LNCAP (cell line): Measurements from ENCODE around the gene CAV1.

Experiments
- TF ChIP-seq, protein P1 (sequence below): fragments of 450-650 bp; IDR thresholded peaks from 2 replicates; pipeline ENCODE4 v1.5.1; 2017; ENCODE audit warnings: mild to moderate bottlenecking

CAV1 gene

DNA sequence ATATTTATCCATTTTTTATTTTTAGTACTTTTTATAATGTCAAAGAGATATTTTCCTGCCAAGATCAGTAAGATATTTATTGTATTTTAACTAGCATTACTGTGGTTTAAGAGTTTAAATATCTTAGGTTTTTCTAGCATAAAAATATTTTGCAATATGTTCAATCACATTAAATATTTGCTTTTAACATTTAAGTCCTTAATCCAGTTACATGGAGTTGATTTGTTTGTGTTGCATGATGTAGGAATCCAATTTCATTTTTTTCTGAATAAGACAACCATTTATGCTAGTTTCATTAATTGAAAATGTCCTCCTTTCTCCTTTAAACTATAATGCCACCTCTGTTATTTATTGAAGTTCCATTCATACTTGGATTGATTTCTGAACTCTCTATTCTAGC is 41.8 kb downstream of the CAV1 start:
- TF ChIP-seq, protein P1, sequence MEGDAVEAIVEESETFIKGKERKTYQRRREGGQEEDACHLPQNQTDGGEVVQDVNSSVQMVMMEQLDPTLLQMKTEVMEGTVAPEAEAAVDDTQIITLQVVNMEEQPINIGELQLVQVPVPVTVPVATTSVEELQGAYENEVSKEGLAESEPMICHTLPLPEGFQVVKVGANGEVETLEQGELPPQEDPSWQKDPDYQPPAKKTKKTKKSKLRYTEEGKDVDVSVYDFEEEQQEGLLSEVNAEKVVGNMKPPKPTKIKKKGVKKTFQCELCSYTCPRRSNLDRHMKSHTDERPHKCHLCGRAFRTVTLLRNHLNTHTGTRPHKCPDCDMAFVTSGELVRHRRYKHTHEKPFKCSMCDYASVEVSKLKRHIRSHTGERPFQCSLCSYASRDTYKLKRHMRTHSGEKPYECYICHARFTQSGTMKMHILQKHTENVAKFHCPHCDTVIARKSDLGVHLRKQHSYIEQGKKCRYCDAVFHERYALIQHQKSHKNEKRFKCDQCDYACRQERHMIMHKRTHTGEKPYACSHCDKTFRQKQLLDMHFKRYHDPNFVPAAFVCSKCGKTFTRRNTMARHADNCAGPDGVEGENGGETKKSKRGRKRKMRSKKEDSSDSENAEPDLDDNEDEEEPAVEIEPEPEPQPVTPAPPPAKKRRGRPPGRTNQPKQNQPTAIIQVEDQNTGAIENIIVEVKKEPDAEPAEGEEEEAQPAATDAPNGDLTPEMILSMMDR = no peak

DNA sequence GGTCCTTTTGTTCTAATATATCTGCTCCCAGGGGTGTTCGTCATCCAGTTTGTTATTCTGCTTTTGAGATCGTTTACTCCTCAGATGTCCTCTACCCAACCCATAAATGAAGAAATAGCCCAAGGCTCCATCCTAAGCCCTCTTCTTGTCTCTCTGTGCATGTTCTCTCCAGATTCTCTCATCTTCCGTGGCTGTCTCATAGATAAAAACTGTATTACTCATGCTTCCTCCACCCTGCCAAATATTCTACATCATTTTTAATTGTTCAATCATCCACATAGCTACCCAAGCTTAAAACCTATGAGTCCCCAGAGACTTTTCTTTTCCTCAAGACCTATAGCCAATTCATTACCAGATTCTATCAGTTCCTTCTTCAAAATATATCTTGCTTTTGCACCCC is 44.9 kb downstream of the CAV1 start:
- TF ChIP-seq, protein P1 = no peak

DNA sequence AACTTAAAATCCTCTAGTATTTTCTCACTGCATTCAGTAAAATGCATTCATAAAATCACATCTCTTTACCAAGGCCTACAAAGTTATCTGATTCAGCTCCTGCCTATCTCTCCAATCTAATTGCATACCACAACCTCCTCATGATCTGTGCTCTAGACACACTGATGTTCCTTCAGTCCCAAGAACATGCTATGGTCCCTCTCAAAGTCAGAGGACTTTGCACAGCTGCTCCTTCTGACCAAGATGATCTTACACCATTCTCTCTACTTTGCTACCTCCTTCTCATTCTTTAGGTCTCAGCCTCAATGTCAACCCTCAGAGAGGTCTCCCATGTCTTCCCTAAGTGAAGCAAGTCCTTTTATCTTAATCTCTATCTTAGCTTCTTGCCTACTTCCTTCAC is 45.5 kb downstream of the CAV1 start:
- TF ChIP-seq, protein P1 = no peak

GRCh38 chr7:116571037-116571436 is 46.2 kb downstream of the CAV1 start:
- TF ChIP-seq, protein P1 = no peak

- TF ChIP-seq, protein P1 = no peak
Measured at GRCh38 chr7:116571552-116571951, 46.7 kb downstream of the CAV1 start.

DNA sequence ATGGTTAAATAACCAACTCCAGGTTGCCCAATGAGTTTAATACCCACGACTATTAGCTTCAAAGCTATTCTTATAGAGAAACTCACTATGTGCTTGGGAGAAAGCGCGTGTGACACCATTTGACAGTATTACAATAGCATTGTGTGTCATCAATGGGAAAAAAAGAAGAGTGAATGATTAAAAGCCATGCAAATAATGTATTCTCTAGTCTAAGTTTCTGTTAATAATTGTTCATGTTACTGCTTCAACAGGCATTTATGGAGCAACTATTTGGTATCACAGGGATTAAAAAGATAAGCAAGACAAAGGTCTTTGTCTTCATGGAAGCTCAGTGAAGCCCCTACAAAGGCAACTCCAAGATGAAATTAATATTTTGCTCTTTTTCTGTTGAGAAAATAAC is 47.2 kb downstream of the CAV1 start:
- TF ChIP-seq, protein P1 = no peak

GRCh38 chr7:116573541-116573940 is 48.7 kb downstream of the CAV1 start:
- TF ChIP-seq, protein P1 = no peak
